Panc1 (cell line): ENCODE results near the gene ZNF180. TPM values are rescaled to one million over a fixed set of nuclear protein-coding genes. Genes with fewer than 3 reads are reported as not detected.

ENCODE experiments used
- ATAC-seq: fragments of 200-7000 bp; cut with Tn5 transposase; 2 replicates; pipeline ENCODE4 v1.9.1; 2020; ENCODE audit warnings: mild to moderate bottlenecking, moderate library complexity
- BruUV-seq: library from RNA; stranded (reverse); fragments of 400-500 nt; replicated peaks from 2 replicates; lab custom pipeline; 2021; lab: Mats Ljungman, UMichigan
- CTCF ChIA-PET: fragments of 300-600 bp; sonication (Branson Sonifier 250); formaldehyde crosslinking; loops from one replicate; lab custom pipeline; 2022; ENCODE audit warnings: antibody characterized with exemption; lab: Charles Lee
- POLR2A ChIA-PET: fragments of 300-600 bp; sonication (Branson Sonifier 250); formaldehyde crosslinking; loops from one replicate; lab custom pipeline; 2022; ENCODE audit warnings: antibody characterized with exemption; lab: Charles Lee
- DNase-seq: peaks from one replicate; pipeline ENCODE4 v3.0.0-alpha.2; 2010; ENCODE audit warnings: low read depth, low spot score
- H3K27ac ChIP-seq: 2 replicates; pipeline ENCODE4 v1.5.1; 2011; ENCODE audit warnings: mild to moderate bottlenecking, low read length, inconsistent platforms
- H3K27me3 ChIP-seq: fragments of 200-500 bp; sonication (Bioruptor generic); 2 replicates; pipeline ENCODE4 v1.6.0; 2014; ENCODE audit warnings: low read length, inconsistent platforms; ENCODE audit not compliant: control insufficient read depth, insufficient read depth
- H3K36me3 ChIP-seq: fragments of 200-500 bp; sonication (Bioruptor generic); 2 replicates; pipeline ENCODE4 v1.5.1; 2014; ENCODE audit warnings: inconsistent platforms, mild to moderate bottlenecking, low read length, moderate library complexity; ENCODE audit not compliant: control insufficient read depth, insufficient read depth
- H3K4me1 ChIP-seq: 2 replicates; pipeline ENCODE4 v1.5.1; 2011; ENCODE audit warnings: inconsistent platforms, mild to moderate bottlenecking, low read length, moderate library complexity; ENCODE audit not compliant: control insufficient read depth, insufficient read depth
- H3K4me3 ChIP-seq, 2 experiments: 2 replicates each; pipeline ENCODE4 v1.5.1; 2011 to 2012; ENCODE audit warnings: low read depth in 2 of 2, low read length in 2 of 2, mild to moderate bottlenecking in 2 of 2, inconsistent platforms in 1 of 2, moderate library complexity in 1 of 2
- H3K9me3 ChIP-seq: fragments of 200-500 bp; sonication (Bioruptor generic); 2 replicates; pipeline ENCODE4 v1.5.1; 2014; ENCODE audit warnings: low read depth, mild to moderate bottlenecking, inconsistent platforms, low read length, moderate library complexity; ENCODE audit not compliant: control insufficient read depth, insufficient read depth
- CTCF ChIP-seq: fragments of 450-650 bp; IDR thresholded peaks from 2 replicates; pipeline ENCODE4 v1.5.1; 2017; ENCODE audit warnings: mild to moderate bottlenecking
- POLR2AphosphoS5 ChIP-seq: IDR thresholded peaks from 2 replicates; pipeline ENCODE4 v1.6.1; 2012; ENCODE audit warnings: mild to moderate bottlenecking, low read depth, low read length, moderate library complexity
- REST ChIP-seq, 2 experiments: IDR thresholded peaks; 2 replicates each; pipeline ENCODE4 v1.6.1; 2011 to 2012; ENCODE audit warnings: low read depth in 2 of 2, control low read depth in 1 of 2, low read length in 1 of 2, mild to moderate bottlenecking in 1 of 2, moderate library complexity in 1 of 2; ENCODE audit not compliant: insufficient read depth in 1 of 2
- SIN3A ChIP-seq: IDR thresholded peaks from 2 replicates; pipeline ENCODE4 v1.6.1; 2012; ENCODE audit warnings: low read depth, mild to moderate bottlenecking, low read length, moderate library complexity, borderline replicate concordance; ENCODE audit not compliant: insufficient read depth
- TCF7L2 ChIP-seq: IDR thresholded peaks from 2 replicates; pipeline ENCODE4 v1.6.1; 2011; ENCODE audit warnings: mild to moderate bottlenecking, low read depth, low read length, inconsistent platforms
- in situ Hi-C: cut with HindIII; loops from 2 replicates; pipeline ENCODE4 v1.10.0; 2016; ENCODE audit warnings: low sequenced_read_pairs, low pct_unique_long_range_greater_than_20kb
- intact Hi-C: fragments of 100-400 bp; cut with micrococcal nuclease; formaldehyde crosslinking; loops from one replicate; pipeline ENCODE4 v1.10.0; 2022; ENCODE audit not compliant: unreplicated experiment
- total RNA-seq: library from RNA; stranded (reverse); gene quantifications from one replicate; pipeline ENCODE4 v1.2.1, GENCODE V29; 2021; ENCODE audit not compliant: unreplicated experiment

Gene ZNF180
- total RNA-seq, 1 experiment from 2014 or later, result 6.7 TPM

GRCh38 chr19:44529536-44529935 lies 29.2 kb upstream of the ZNF180 start, which contains the start of gene CEACAM20:
TSS of gene CEACAM20 (minus strand) at chr19:44529675. CDS start at chr19:44529509, 166 bp downstream.
- Histone ChIP-seq H3K4me1 (no peaks in the 10 kb centered on the region), H3K4me3 (no peak within 1 kb of the TSS), H3K27ac (no peak within 1 kb of the TSS), H3K9me3 (no peaks in the 10 kb centered on the region), H3K27me3 (no peaks in the 10 kb centered on the region), H3K36me3 (no peaks in the 10 kb centered on the region)
- POLR2A ChIA-PET, result no interaction called here
- in situ Hi-C loops, result no loop called here
- intact Hi-C loops, result no loop called here
- ATAC-seq, result no peak
- DNase-seq, result no peak
- BruUV-seq, result no TSS peak
- no peak for TF ChIP-seq TCF7L2
- TF ChIP-seq REST (IDR thresholded peaks at IDR 0.05; ENCODE audit: insufficient read depth in 1 of 2, low read depth in 2 of 2, low read length in 1 of 2), result no peak
- TF ChIP-seq CTCF, result no peak
- no peak for TF ChIP-seq POLR2AphosphoS5
- no peak for TF ChIP-seq SIN3A
- CTCF ChIA-PET, result interaction anchor here (0.8 kb wide), 1 partner anchor 42 kb away, joined by 3 read pairs; no protein-coding TSS in a partner anchor

DNA sequence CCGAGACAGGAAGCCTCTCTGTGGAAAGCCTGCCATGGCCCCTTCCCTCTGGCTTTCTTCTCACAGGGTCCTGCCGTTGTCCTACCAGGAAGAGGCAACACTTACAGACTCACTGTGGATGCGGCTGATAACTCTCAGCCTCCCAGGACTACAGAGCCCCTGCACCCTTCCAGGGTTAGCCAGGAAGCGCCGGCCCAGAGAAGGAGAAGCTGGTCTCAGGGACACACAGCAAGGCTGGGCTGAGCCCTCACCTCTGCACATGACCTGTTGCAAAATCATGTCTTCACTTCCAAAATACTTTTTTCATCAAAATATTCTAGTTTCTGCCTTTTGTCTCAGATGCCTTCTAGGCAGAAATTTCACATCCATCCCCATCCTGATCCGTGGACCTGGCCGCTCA lies 27.2 kb upstream of the ZNF180 start:
- no TSS peak for BruUV-seq
- ChIA-PET CTCF (no interaction called here), POLR2A (no interaction called here)
- ATAC-seq (no peak), DNase-seq (no peak)
- no peaks in the 10 kb centered on the region for H3K27me3 ChIP-seq
- in situ Hi-C loops (no loop called here), intact Hi-C loops (no loop called here)
- H3K36me3 ChIP-seq, result no peaks in the 10 kb centered on the region
- no peak for TF ChIP-seq POLR2AphosphoS5
- TF ChIP-seq REST (IDR thresholded peaks at IDR 0.05; ENCODE audit: insufficient read depth in 1 of 2, low read depth in 2 of 2, low read length in 1 of 2), result no peak
- TF ChIP-seq CTCF, result no peak
- no peak for TF ChIP-seq TCF7L2
- no peak for TF ChIP-seq SIN3A
- no peaks in the 10 kb centered on the region for H3K4me1 ChIP-seq
- no peak overlapping the region for H3K4me3 ChIP-seq
- H3K9me3 ChIP-seq, result no peaks in the 10 kb centered on the region
- no peak overlapping the region for H3K27ac ChIP-seq
